AG09319 (cell line): ENCODE data around the gene HNRNPL.
"Not testable (repeated sequence)": the region's sequence is repeated elsewhere in the genome, so short reads cannot be mapped to it uniquely, and the experiment has no call there.

Experiments
- DNase-seq: peaks from one replicate; pipeline ENCODE4 v3.0.0-alpha.2; 2010; ENCODE audit warnings: low read depth; ENCODE audit errors: extremely low read depth
- TF ChIP-seq, protein P1 (sequence below): IDR thresholded peaks from 2 replicates; pipeline ENCODE4 v1.5.1; 2011; ENCODE audit warnings: low read depth, mild to moderate bottlenecking, inconsistent platforms, low read length, moderate library complexity

The HNRNPL gene

GRCh38 chr19:38806371-38806770 is 43.4 kb downstream of the HNRNPL start:
- no peak for DNase-seq
- TF ChIP-seq, protein P1, sequence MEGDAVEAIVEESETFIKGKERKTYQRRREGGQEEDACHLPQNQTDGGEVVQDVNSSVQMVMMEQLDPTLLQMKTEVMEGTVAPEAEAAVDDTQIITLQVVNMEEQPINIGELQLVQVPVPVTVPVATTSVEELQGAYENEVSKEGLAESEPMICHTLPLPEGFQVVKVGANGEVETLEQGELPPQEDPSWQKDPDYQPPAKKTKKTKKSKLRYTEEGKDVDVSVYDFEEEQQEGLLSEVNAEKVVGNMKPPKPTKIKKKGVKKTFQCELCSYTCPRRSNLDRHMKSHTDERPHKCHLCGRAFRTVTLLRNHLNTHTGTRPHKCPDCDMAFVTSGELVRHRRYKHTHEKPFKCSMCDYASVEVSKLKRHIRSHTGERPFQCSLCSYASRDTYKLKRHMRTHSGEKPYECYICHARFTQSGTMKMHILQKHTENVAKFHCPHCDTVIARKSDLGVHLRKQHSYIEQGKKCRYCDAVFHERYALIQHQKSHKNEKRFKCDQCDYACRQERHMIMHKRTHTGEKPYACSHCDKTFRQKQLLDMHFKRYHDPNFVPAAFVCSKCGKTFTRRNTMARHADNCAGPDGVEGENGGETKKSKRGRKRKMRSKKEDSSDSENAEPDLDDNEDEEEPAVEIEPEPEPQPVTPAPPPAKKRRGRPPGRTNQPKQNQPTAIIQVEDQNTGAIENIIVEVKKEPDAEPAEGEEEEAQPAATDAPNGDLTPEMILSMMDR: no peak

- TF ChIP-seq, protein P1: no peak
- no peak for DNase-seq
Measured at GRCh38 chr19:38805180-38805579, 44.6 kb downstream of the HNRNPL start.

- DNase-seq: no peak
Measured at GRCh38 chr19:38803543-38803942, 46.2 kb downstream of the HNRNPL start.

DNA sequence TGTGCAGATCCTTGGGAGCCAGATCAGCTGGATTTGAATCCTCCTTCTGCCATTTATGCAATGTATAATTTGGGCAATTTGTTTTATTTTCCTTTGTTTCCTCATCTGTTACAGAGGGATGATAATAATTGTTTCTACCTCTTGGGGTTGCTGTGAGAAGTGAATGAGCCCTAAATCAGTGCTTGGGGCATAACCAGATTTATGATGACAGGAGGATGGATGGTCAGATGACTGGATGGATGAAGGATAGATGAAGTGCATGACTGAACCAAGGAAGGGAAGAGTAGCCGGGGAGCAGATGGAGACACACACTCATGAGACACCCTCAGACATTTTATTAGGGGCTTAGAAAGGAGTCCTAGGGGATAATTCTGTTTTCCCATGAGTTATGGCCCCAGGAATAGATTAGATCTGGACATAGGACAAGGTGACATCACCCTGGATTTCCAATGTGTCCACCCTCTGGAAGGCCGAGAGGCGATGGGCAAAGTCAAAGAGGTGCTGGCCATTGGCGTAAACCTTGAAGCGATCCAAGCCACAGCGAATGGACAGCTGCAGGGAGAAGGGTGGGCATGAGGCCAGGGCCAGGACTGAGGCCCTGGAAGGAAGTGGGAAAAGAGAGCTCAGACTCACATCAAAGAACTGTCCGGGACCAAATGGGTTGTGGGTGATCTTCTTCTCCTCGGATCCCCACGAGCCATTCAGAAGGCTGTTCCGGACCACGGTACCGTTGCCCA is 48.3 kb downstream of the HNRNPL start:
- TF ChIP-seq, protein P1: no peak
- no peak for DNase-seq

More at GRCh38 chr19:38803543-38803942, 46.2 kb downstream of the HNRNPL start:
- TF ChIP-seq, protein P1: no peak

GRCh38 chr19:38800577-38801347 is 49.0 kb downstream of the HNRNPL start:
- TF ChIP-seq, protein P1: no peak
- DNase-seq: no peak

- DNase-seq: no peak
- TF ChIP-seq, protein P1: no peak
Measured at GRCh38 chr19:38799104-38799503, 50.7 kb downstream of the HNRNPL start.

- not testable (repeated sequence) for DNase-seq
Measured at GRCh38 chr19:38797781-38798180, 52.0 kb downstream of the HNRNPL start.

DNA sequence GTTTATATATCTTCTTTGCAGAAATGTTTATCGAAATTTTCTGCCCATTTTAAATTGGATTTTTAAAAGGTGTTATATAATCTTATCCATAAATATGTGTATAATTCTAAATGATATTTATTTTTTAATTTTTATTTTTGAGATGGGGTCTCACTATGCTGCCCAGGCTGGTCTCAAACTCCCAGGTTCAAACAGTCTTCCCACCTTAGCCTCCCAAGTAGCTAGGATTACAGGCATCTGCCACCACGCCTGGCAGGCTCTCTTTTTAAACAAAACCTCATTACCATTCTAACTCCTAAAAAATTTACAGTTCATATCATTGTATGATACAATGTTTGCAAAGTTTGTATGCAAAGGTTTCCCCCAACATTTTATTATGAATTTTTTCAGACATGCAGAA is 53.6 kb downstream of the HNRNPL start:
- TF ChIP-seq, protein P1: no peak
- DNase-seq: no peak
